GM23338 (cell line): ENCODE measurements around the gene PLS1. TPM values are rescaled to one million over a fixed set of nuclear protein-coding genes. Genes with fewer than 3 reads are reported as not detected.

Source experiments
- ATAC-seq: fragments of 200-7000 bp; cut with Tn5 transposase; 3 replicates; pipeline ENCODE4 v1.9.1; 2020
- DNase-seq: peaks from one replicate; pipeline ENCODE4 v3.0.0-alpha.2; 2015; ENCODE audit warnings: low spot score
- H2AFZ ChIP-seq: fragments of 200-600 bp; sonication (generic); 2 replicates; pipeline ENCODE4 v1.8.0; 2016; ENCODE audit warnings: antibody characterized with exemption, mild to moderate bottlenecking, moderate library complexity
- H3F3A ChIP-seq: fragments of 200-600 bp; sonication (generic); replicated peaks from 2 replicates; pipeline ENCODE4 v1.8.0; 2017; ENCODE audit warnings: antibody characterized with exemption, mixed run types, low read depth
- H3K27ac ChIP-seq: fragments of 200-600 bp; sonication (generic); 2 replicates; pipeline ENCODE4 v1.6.1; 2016; ENCODE audit warnings: low read depth
- H3K27me3 ChIP-seq: fragments of 200-600 bp; sonication (generic); 2 replicates; pipeline ENCODE4 v1.8.0; 2016; ENCODE audit warnings: mild to moderate bottlenecking, mixed run types, moderate library complexity; ENCODE audit not compliant: insufficient read depth
- H3K36me3 ChIP-seq: fragments of 200-600 bp; sonication (generic); 2 replicates; pipeline ENCODE4 v1.8.0; 2016; ENCODE audit warnings: mild to moderate bottlenecking; ENCODE audit not compliant: insufficient read depth
- H3K4me1 ChIP-seq: fragments of 200-600 bp; sonication (generic); 2 replicates; pipeline ENCODE4 v1.8.0; 2016; ENCODE audit warnings: mild to moderate bottlenecking, moderate library complexity; ENCODE audit not compliant: insufficient read depth
- H3K4me2 ChIP-seq: fragments of 200-600 bp; sonication (generic); 2 replicates; pipeline ENCODE4 v1.7.1; 2017; ENCODE audit warnings: mixed run types
- H3K4me3 ChIP-seq: fragments of 200-600 bp; sonication (generic); 2 replicates; pipeline ENCODE4 v1.6.1; 2016; ENCODE audit warnings: mixed run types
- H3K79me2 ChIP-seq: fragments of 200-600 bp; sonication (generic); replicated peaks from 2 replicates; pipeline ENCODE4 v1.8.0; 2017; ENCODE audit warnings: mild to moderate bottlenecking; ENCODE audit not compliant: insufficient read depth
- H3K9me2 ChIP-seq: fragments of 200-600 bp; sonication (generic); 2 replicates; pipeline ENCODE4 v1.8.0; 2017; ENCODE audit not compliant: insufficient read depth
- H4K20me1 ChIP-seq: fragments of 200-600 bp; sonication (generic); replicated peaks from 2 replicates; pipeline ENCODE4 v1.8.0; 2017; ENCODE audit warnings: mild to moderate bottlenecking; ENCODE audit not compliant: insufficient read depth
- H3K27ac Mint-ChIP-seq: 2 replicates; pipeline ENCODE4 v1.8.0; 2020; ENCODE audit warnings: inconsistent platforms, mild to moderate bottlenecking, moderate library complexity, mixed read lengths
- H3K27me3 Mint-ChIP-seq: 3 replicates; pipeline ENCODE4 v1.8.0; 2022; ENCODE audit warnings: low read depth, mild to moderate bottlenecking, moderate library complexity, mixed read lengths, inconsistent platforms; ENCODE audit not compliant: insufficient read depth, poor library complexity
- H3K36me3 Mint-ChIP-seq: 3 replicates; pipeline ENCODE4 v1.8.0; 2021; ENCODE audit warnings: low read depth, mild to moderate bottlenecking, inconsistent platforms, moderate library complexity, mixed read lengths
- H3K4me1 Mint-ChIP-seq: 3 replicates; pipeline ENCODE4 v1.8.0; 2020; ENCODE audit warnings: mild to moderate bottlenecking, inconsistent platforms, mixed read lengths
- H3K4me3 Mint-ChIP-seq: 3 replicates; pipeline ENCODE4 v1.8.0; 2021; ENCODE audit warnings: moderate library complexity, mild to moderate bottlenecking, inconsistent platforms, mixed read lengths
- H3K9me3 Mint-ChIP-seq: 3 replicates; pipeline ENCODE4 v1.8.0; 2020; ENCODE audit warnings: moderate library complexity, mild to moderate bottlenecking, inconsistent platforms, mixed read lengths
- CREB1 ChIP-seq: fragments of 250-450 bp; sonication (Bioruptor Pico); IDR thresholded peaks from 2 replicates; pipeline ENCODE4 v1.5.0; 2020; ENCODE audit warnings: low read depth, mild to moderate bottlenecking, moderate library complexity
- EZH2 ChIP-seq: fragments of 200-600 bp; sonication (generic); IDR thresholded peaks from one replicate; pipeline ENCODE4 v1.8.0; 2017; ENCODE audit warnings: antibody characterized with exemption, mild to moderate bottlenecking, low read depth; ENCODE audit not compliant: unreplicated experiment
- EZH2phosphoT487 ChIP-seq: fragments of 200-600 bp; sonication (generic); IDR thresholded peaks from one replicate; pipeline ENCODE4 v1.8.1; 2018; ENCODE audit warnings: antibody characterized with exemption; ENCODE audit not compliant: unreplicated experiment
- JUNB ChIP-seq: IDR thresholded peaks from one replicate; pipeline ENCODE4 v1.6.1; 2016; ENCODE audit warnings: antibody characterized with exemption; ENCODE audit not compliant: unreplicated experiment
- NANOG ChIP-seq: IDR thresholded peaks from 2 replicates; pipeline ENCODE4 v1.6.1; 2016; ENCODE audit warnings: antibody characterized with exemption, borderline replicate concordance
- POLR2AphosphoS5 ChIP-seq: IDR thresholded peaks from 2 replicates; pipeline ENCODE4 v1.6.1; 2016; ENCODE audit warnings: antibody characterized with exemption, low read depth
- ZNF114 ChIP-seq: fragments of 250-450 bp; sonication (Bioruptor Pico); IDR thresholded peaks from 2 replicates; pipeline ENCODE4 v1.5.0; 2020; ENCODE audit warnings: mild to moderate bottlenecking, moderate library complexity
- ZNF331 ChIP-seq: fragments of 250-450 bp; sonication (Bioruptor Pico); IDR thresholded peaks from 2 replicates; pipeline ENCODE4 v1.5.0; 2020; ENCODE audit warnings: low read depth, mild to moderate bottlenecking, moderate library complexity
- polyA plus RNA-seq: library from polyadenylated mRNA; unstranded; fragments of >200 nt; fragmentation: Nextera tagmentation; extraction: Ambion mirVana; gene quantifications from 2 replicates; pipeline ENCODE4 v1.2.1, GENCODE V29; 2016
- total RNA-seq: library from RNA; depleted of rRNA; stranded (reverse); fragments of >200 nt; shearing (Covaris generic); gene quantifications from 2 replicates; pipeline ENCODE4 v1.2.3, GENCODE V29; 2014
- TF ChIP-seq, protein P1 (sequence below), 2 experiments: fragments of 200-600 bp in 1 of 2; sonication (generic) in 1 of 2; conservative IDR thresholded peaks; 2 replicates each; pipeline versions ENCODE4 v1.5.1 to v1.6.1; 2016 to 2017; ENCODE audit warnings: antibody characterized with exemption in 2 of 2, low read depth in 2 of 2, mild to moderate bottlenecking in 2 of 2, moderate library complexity in 1 of 2
- TF ChIP-seq, protein P2 (sequence below): IDR thresholded peaks from one replicate; pipeline ENCODE4 v1.6.1; 2018; ENCODE audit warnings: antibody characterized with exemption; ENCODE audit not compliant: unreplicated experiment
- TF ChIP-seq, protein P3 (sequence below): fragments of 250-450 bp; sonication (Bioruptor Pico); IDR thresholded peaks from 2 replicates; pipeline ENCODE4 v1.5.0; 2020; ENCODE audit warnings: mild to moderate bottlenecking, moderate library complexity
- TF ChIP-seq, protein P4 (sequence below): IDR thresholded peaks from 2 replicates; pipeline ENCODE4 v1.6.1; 2016; ENCODE audit warnings: antibody characterized with exemption

The PLS1 gene
- total and polyA plus RNA-seq, 2 experiments from 2014 or later = 18.4 to 42.2 TPM

DNA sequence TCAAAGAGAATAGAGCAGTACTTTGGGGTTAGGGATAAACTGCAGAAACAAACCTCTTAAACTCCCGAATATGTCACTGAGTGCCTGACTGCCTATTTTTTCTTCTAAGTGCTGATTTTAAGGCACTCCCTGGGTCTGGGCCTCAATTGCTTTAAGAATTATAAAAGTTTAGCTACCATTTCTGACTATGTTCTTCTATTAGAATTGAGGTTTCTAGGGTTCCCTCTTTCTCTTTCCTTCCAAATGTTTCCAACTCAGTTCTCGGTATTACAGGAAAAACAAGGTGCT lies 28.9 kb downstream of the PLS1 start:
- no peak overlapping the region for H3K4me3 ChIP-seq
- Mint-ChIP-seq H3K27ac (no peak overlapping the region), H3K9me3 (no peaks in the 10 kb centered on the region), H3K4me3 (no peak overlapping the region), H3K4me1 (peaks cover 17% of the 10 kb centered on the region; the same call in 2 of the 3 replicates), H3K27me3 (no peaks in the 10 kb centered on the region), H3K36me3 (no peaks in the 10 kb centered on the region)
- TF ChIP-seq NANOG = no peak
- TF ChIP-seq, protein P1, sequence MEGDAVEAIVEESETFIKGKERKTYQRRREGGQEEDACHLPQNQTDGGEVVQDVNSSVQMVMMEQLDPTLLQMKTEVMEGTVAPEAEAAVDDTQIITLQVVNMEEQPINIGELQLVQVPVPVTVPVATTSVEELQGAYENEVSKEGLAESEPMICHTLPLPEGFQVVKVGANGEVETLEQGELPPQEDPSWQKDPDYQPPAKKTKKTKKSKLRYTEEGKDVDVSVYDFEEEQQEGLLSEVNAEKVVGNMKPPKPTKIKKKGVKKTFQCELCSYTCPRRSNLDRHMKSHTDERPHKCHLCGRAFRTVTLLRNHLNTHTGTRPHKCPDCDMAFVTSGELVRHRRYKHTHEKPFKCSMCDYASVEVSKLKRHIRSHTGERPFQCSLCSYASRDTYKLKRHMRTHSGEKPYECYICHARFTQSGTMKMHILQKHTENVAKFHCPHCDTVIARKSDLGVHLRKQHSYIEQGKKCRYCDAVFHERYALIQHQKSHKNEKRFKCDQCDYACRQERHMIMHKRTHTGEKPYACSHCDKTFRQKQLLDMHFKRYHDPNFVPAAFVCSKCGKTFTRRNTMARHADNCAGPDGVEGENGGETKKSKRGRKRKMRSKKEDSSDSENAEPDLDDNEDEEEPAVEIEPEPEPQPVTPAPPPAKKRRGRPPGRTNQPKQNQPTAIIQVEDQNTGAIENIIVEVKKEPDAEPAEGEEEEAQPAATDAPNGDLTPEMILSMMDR (conservative IDR thresholded peaks at IDR 0.05; ENCODE audit: low read depth in 2 of 2) = no peak
- TF ChIP-seq, protein P2, sequence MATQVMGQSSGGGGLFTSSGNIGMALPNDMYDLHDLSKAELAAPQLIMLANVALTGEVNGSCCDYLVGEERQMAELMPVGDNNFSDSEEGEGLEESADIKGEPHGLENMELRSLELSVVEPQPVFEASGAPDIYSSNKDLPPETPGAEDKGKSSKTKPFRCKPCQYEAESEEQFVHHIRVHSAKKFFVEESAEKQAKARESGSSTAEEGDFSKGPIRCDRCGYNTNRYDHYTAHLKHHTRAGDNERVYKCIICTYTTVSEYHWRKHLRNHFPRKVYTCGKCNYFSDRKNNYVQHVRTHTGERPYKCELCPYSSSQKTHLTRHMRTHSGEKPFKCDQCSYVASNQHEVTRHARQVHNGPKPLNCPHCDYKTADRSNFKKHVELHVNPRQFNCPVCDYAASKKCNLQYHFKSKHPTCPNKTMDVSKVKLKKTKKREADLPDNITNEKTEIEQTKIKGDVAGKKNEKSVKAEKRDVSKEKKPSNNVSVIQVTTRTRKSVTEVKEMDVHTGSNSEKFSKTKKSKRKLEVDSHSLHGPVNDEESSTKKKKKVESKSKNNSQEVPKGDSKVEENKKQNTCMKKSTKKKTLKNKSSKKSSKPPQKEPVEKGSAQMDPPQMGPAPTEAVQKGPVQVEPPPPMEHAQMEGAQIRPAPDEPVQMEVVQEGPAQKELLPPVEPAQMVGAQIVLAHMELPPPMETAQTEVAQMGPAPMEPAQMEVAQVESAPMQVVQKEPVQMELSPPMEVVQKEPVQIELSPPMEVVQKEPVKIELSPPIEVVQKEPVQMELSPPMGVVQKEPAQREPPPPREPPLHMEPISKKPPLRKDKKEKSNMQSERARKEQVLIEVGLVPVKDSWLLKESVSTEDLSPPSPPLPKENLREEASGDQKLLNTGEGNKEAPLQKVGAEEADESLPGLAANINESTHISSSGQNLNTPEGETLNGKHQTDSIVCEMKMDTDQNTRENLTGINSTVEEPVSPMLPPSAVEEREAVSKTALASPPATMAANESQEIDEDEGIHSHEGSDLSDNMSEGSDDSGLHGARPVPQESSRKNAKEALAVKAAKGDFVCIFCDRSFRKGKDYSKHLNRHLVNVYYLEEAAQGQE = no peak
- no peak for TF ChIP-seq JUNB
- TF ChIP-seq POLR2AphosphoS5 = no peak
- no peak for TF ChIP-seq ZNF114 (CRISPR knock-in tag)
- no peak for TF ChIP-seq EZH2
- TF ChIP-seq, protein P3, sequence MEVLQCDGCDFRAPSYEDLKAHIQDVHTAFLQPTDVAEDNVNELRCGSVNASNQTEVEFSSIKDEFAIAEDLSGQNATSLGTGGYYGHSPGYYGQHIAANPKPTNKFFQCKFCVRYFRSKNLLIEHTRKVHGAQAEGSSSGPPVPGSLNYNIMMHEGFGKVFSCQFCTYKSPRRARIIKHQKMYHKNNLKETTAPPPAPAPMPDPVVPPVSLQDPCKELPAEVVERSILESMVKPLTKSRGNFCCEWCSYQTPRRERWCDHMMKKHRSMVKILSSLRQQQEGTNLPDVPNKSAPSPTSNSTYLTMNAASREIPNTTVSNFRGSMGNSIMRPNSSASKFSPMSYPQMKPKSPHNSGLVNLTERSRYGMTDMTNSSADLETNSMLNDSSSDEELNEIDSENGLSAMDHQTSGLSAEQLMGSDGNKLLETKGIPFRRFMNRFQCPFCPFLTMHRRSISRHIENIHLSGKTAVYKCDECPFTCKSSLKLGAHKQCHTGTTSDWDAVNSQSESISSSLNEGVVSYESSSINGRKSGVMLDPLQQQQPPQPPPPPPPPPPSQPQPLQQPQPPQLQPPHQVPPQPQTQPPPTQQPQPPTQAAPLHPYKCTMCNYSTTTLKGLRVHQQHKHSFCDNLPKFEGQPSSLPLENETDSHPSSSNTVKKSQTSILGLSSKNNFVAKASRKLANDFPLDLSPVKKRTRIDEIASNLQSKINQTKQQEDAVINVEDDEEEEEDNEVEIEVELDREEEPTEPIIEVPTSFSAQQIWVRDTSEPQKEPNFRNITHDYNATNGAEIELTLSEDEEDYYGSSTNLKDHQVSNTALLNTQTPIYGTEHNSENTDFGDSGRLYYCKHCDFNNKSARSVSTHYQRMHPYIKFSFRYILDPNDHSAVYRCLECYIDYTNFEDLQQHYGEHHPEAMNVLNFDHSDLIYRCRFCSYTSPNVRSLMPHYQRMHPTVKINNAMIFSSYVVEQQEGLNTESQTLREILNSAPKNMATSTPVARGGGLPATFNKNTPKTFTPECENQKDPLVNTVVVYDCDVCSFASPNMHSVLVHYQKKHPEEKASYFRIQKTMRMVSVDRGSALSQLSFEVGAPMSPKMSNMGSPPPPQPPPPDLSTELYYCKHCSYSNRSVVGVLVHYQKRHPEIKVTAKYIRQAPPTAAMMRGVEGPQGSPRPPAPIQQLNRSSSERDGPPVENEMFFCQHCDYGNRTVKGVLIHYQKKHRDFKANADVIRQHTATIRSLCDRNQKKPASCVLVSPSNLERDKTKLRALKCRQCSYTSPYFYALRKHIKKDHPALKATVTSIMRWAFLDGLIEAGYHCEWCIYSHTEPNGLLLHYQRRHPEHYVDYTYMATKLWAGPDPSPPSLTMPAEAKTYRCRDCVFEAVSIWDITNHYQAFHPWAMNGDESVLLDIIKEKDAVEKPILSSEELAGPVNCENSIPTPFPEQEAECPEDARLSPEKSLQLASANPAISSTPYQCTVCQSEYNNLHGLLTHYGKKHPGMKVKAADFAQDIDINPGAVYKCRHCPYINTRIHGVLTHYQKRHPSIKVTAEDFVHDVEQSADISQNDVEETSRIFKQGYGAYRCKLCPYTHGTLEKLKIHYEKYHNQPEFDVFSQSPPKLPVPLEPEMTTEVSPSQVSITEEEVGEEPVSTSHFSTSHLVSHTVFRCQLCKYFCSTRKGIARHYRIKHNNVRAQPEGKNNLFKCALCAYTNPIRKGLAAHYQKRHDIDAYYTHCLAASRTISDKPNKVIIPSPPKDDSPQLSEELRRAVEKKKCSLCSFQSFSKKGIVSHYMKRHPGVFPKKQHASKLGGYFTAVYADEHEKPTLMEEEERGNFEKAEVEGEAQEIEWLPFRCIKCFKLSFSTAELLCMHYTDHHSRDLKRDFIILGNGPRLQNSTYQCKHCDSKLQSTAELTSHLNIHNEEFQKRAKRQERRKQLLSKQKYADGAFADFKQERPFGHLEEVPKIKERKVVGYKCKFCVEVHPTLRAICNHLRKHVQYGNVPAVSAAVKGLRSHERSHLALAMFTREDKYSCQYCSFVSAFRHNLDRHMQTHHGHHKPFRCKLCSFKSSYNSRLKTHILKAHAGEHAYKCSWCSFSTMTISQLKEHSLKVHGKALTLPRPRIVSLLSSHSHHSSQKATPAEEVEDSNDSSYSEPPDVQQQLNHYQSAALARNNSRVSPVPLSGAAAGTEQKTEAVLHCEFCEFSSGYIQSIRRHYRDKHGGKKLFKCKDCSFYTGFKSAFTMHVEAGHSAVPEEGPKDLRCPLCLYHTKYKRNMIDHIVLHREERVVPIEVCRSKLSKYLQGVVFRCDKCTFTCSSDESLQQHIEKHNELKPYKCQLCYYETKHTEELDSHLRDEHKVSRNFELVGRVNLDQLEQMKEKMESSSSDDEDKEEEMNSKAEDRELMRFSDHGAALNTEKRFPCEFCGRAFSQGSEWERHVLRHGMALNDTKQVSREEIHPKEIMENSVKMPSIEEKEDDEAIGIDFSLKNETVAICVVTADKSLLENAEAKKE (CRISPR knock-in tag) = no peak
- TF ChIP-seq EZH2phosphoT487 = no peak
- TF ChIP-seq CREB1 = no peak
- TF ChIP-seq, protein P4, sequence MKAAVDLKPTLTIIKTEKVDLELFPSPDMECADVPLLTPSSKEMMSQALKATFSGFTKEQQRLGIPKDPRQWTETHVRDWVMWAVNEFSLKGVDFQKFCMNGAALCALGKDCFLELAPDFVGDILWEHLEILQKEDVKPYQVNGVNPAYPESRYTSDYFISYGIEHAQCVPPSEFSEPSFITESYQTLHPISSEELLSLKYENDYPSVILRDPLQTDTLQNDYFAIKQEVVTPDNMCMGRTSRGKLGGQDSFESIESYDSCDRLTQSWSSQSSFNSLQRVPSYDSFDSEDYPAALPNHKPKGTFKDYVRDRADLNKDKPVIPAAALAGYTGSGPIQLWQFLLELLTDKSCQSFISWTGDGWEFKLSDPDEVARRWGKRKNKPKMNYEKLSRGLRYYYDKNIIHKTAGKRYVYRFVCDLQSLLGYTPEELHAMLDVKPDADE = no peak
- no peak for TF ChIP-seq ZNF331 (CRISPR knock-in tag)
- H3K4me2 ChIP-seq = no peak overlapping the region
- no peaks in the 10 kb centered on the region for H3K79me2 ChIP-seq
- no peak overlapping the region for H2AFZ ChIP-seq
- no peak overlapping the region for H3K27ac ChIP-seq
- H3F3A ChIP-seq = no peaks in the 10 kb centered on the region
- no peaks in the 10 kb centered on the region for H3K27me3 ChIP-seq
- DNase-seq (no peak), ATAC-seq (no peak)
- H3K4me1 ChIP-seq = peaks cover 6% of the 10 kb centered on the region; the same call in 1 of the 2 replicates
- no peaks in the 10 kb centered on the region for H3K9me2 ChIP-seq
- peaks cover 3% of the 10 kb centered on the region; the same call in 1 of the 2 replicates for H4K20me1 ChIP-seq
- H3K36me3 ChIP-seq = no peaks in the 10 kb centered on the region
